Stimulated activated naive CD8-positive, alpha-beta T cell treated with anti-CD3 and anti-CD28 coated beads, Interleukin-15, amount 100 ng/mL, for 72 hours (primary cell): ENCODE results near the gene SMIM12.
A peak's percentile ranks its signal among the peaks of the same experiment; 100 is the strongest.

ENCODE experiments used
- ATAC-seq: fragments of 150-1000 bp; cut with Tn5 transposase; 2 replicates; pipeline ENCODE4 v1.10.0; 2021; ENCODE audit warnings: mild to moderate bottlenecking, moderate library complexity
- DNase-seq, 2 donors: peaks; one replicate each; pipeline ENCODE4 v3.0.0; 2021 to 2022
- H3K27ac Mint-ChIP-seq, 2 donors: one replicate each; pipeline ENCODE4 v1.8.0; 2022; ENCODE audit warnings: mild to moderate bottlenecking in 2 of 2, mixed read lengths in 2 of 2, moderate library complexity in 2 of 2
- H3K27me3 Mint-ChIP-seq: one replicate; pipeline ENCODE4 v1.8.0; 2022; ENCODE audit warnings: mixed read lengths
- H3K4me1 Mint-ChIP-seq: one replicate; pipeline ENCODE4 v1.8.0; 2022; ENCODE audit warnings: mild to moderate bottlenecking, mixed read lengths
- H3K4me3 Mint-ChIP-seq, 2 donors: one replicate each; pipeline ENCODE4 v1.8.0; 2022; ENCODE audit warnings: mild to moderate bottlenecking in 2 of 2, mixed read lengths in 2 of 2, moderate library complexity in 1 of 2
- H3K9me3 Mint-ChIP-seq, 2 donors: one replicate each; pipeline ENCODE4 v1.8.0; 2022; ENCODE audit warnings: mixed read lengths in 2 of 2

Gene SMIM12

DNA sequence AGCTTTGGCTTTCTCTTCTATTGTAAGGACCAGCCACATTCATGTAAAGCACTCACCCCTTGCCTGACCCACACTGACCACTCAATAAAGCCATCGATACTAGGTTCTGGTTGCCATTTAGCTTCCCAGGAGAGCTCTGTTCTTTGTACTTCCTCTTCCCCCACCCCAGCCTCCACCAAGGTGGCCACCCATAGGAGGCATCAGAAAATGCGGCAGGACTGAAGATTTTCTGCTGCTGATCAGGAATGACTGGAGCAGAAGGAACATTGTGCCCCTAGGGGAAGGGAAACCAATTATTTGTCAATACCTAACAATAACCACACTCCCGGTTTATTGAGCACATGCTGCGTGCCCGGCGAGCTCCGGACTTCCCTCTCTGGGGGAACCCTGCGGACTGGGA lies 5.2 kb upstream of the SMIM12 start:
- H3K9me3 Mint-ChIP-seq = no peaks in the 10 kb centered on the region
- H3K4me1 Mint-ChIP-seq = peaks cover 39% of the 10 kb centered on the region
- ATAC-seq (no peak), DNase-seq (no peak)
- no peaks in the 10 kb centered on the region for H3K27me3 Mint-ChIP-seq
- peak overlapping the region; percentile 69 to 72 for H3K27ac Mint-ChIP-seq
- H3K4me3 Mint-ChIP-seq = peak overlapping the region; percentile 76 to 80

DNA sequence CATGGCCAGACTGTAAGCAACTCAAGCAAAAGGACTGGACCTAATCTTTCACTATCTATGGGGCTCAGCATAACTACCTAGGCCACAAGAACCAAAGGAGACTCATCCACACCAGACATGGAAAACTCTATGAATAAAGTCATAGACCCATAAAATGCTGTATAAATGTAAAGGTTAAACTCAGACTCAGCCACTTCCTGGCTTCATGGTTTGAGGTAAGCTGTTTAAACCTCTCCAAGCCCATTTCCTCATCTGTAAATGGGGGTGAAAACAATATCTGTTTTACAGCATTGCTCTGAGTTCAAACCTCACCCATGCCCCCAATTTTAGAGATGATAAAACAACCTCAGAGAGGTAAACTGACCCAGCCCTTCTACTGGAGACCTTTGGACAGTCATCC lies 4.0 kb upstream of the SMIM12 start:
- peaks cover 47% of the 10 kb centered on the region for H3K4me1 Mint-ChIP-seq
- H3K4me3 Mint-ChIP-seq = peak overlapping the region; percentile 19 to 41
- no peaks in the 10 kb centered on the region for H3K9me3 Mint-ChIP-seq
- DNase-seq = no peak
- peak; percentile 2 for ATAC-seq
- peak overlapping the region in 1 of 2 donors; percentile 10 for H3K27ac Mint-ChIP-seq
- no peaks in the 10 kb centered on the region for H3K27me3 Mint-ChIP-seq

DNA sequence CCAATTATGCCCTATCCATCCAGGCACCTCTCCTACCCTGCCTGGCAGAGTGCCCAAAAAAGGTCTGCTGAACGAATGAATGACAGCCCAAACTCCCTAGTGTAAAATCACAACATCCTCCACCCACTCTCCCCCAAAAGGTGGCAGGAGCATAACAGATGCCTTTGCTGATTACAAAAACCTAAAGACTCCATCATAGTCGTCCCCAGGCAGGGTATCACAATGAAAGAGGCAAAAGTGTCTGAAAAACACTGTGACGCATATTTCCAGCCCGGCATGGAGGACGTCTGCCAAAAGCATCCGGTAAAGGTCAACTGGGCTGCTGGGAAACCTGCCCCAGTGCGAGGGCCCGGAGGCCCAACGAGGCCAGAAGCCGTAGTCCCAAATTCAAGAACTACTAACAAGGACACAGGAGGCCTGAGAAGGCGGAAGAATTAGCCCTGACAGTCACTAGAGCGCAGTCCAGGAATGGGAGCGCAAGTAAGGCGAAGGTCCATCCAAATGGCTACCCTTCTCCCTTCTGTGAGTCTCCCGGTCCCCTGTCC lies 576 bp downstream of the SMIM12 start:
- no peaks in the 10 kb centered on the region for H3K27me3 Mint-ChIP-seq
- DNase-seq (peak in 1 of 2 donors; percentile 51), ATAC-seq (peak; percentile 44)
- H3K4me3 Mint-ChIP-seq = peak overlapping the region; percentile 85 to 99
- peaks cover 58% of the 10 kb centered on the region for H3K4me1 Mint-ChIP-seq
- H3K9me3 Mint-ChIP-seq = no peaks in the 10 kb centered on the region
- H3K27ac Mint-ChIP-seq = peak overlapping the region; percentile 99

DNA sequence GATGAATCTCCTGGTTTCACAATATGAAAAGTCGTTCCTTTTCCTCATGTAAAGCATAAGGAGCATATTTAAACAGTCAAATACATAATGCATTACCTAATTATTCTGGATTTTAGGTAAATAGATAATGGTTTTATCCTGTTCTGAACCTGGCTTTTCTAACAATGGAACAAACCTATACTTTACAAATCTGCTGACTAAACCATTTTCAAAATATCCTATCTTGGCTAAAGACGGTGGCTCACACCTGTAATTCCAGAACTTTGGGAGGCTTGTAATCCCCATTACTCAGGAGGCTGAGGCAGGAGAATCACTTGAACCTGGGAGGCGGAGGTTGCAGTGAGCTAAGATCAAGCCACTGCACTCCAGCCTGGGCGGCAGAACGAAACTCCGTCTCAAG lies 2.9 kb downstream of the SMIM12 start:
- Mint-ChIP-seq H3K4me1 (peaks cover 53% of the 10 kb centered on the region), H3K27ac (no peak overlapping the region), H3K27me3 (no peaks in the 10 kb centered on the region), H3K9me3 (no peaks in the 10 kb centered on the region), H3K4me3 (no peak overlapping the region)
- ATAC-seq = no peak
- DNase-seq = no peak

DNA sequence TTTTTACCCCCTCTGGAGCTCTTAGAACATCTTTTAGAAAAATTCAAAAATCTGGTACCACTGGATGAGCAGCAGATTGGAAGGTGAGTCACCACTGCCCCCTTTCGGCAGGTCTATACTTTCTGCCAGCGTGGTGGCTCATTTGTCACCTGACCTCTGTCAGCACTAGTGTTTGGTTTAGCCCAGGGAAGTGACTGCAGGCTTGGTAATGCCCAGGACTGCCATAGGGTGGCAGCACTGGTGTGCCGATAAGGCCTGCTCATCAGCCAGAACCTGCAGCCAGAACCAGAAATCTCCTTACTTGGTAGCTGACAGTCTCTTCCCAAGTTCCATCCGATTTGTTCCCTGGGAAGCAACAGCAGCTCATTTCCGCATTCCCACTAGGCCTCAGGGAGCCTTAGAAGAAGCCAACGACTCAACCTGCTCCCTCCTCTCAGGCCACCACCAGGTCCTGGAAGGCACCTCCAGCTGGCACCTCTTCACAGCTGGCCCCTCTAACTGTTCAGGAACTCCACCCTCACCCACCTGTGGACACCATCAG lies 6.8 kb downstream of the SMIM12 start:
- Mint-ChIP-seq H3K27me3 (no peaks in the 10 kb centered on the region), H3K4me1 (peaks cover 51% of the 10 kb centered on the region), H3K4me3 (no peak overlapping the region), H3K27ac (no peak overlapping the region), H3K9me3 (no peaks in the 10 kb centered on the region)
- ATAC-seq (peak; percentile 100), DNase-seq (peak; percentile 88 to 93)

DNA sequence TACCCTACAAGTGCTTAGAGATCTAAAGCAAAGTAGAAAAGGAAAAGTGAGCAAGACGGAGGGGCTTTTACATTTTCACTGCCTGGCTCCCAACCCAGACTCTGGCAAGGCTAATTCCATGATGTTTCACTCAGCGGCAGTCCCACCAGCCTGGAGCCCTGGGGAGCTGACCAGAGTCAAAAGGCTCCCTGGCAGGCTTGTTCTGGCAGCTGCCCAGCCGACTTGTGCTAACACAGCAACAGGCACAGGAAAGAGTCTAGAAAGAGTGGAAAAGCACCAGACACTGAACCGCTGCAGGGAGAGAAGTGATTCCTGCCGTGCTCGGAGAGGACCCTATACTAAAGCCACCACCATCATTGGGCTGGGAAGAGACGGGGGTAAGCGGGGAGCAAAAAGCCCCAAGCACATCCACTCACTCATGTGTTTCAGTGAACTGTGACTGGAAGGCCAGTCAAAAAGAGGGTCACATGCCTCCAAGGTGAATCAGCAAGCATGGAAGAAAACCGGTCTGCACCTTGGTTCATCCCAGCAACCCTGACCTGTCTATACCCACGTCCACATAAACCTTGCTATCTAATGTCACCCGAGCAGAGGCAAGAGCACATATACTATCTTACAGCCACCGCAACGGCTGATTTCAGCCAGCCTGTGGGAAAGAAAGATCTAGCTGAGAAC lies 8.0 kb downstream of the SMIM12 start:
- no peak for DNase-seq
- Mint-ChIP-seq H3K9me3 (no peaks in the 10 kb centered on the region), H3K27ac (peak overlapping the region in 1 of 2 donors; percentile 31), H3K4me1 (peaks cover 40% of the 10 kb centered on the region), H3K27me3 (no peaks in the 10 kb centered on the region), H3K4me3 (no peak overlapping the region)
- ATAC-seq = no peak

DNA sequence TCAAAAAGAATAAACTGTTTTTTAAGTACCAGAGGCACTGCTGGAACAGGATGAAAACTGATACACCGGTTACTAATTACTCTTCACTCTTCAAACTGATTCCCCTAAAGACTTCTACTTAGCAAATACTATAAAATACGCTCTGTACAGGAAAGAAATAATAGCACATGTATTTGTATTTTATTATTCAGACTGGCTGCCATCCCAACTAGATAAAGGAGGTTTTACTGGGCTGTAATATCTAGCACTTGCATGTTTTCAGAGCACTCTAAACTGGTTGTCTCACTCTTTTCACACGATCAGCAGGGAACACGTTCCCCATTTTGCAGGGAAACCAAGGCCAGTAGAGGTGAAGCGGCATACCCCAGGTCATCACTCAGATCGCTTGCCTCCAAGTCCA lies 9.2 kb downstream of the SMIM12 start:
- ATAC-seq (no peak), DNase-seq (no peak)
- H3K4me1 Mint-ChIP-seq = peaks cover 34% of the 10 kb centered on the region
- no peaks in the 10 kb centered on the region for H3K9me3 Mint-ChIP-seq
- H3K27me3 Mint-ChIP-seq = no peaks in the 10 kb centered on the region
- no peak overlapping the region for H3K4me3 Mint-ChIP-seq
- no peak overlapping the region for H3K27ac Mint-ChIP-seq

DNA sequence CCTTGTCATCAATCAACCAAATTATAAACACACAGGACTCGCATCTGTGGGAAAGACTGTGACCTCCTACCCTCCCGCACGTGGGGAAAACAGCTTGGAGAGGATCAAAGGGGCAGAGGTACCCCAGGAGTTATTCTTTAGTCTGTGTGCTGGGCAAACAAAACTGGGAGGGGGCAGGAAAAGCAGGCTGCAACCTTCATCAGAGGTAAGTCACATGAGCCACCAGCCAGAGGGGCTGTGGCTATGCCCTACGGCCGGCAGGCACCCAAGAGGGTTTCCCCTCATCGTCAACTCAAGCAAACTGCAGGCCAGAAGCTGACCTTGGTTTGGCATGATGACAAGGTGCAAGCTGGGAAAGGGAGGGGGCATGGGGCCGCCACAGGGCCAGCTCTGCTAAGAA lies 12.5 kb downstream of the SMIM12 start:
- no peak overlapping the region for H3K4me3 Mint-ChIP-seq
- no peaks in the 10 kb centered on the region for H3K9me3 Mint-ChIP-seq
- H3K27ac Mint-ChIP-seq = peak overlapping the region in 1 of 2 donors; percentile 16
- peaks cover 32% of the 10 kb centered on the region for H3K4me1 Mint-ChIP-seq
- no peak for DNase-seq
- no peaks in the 10 kb centered on the region for H3K27me3 Mint-ChIP-seq
- ATAC-seq = no peak

DNA sequence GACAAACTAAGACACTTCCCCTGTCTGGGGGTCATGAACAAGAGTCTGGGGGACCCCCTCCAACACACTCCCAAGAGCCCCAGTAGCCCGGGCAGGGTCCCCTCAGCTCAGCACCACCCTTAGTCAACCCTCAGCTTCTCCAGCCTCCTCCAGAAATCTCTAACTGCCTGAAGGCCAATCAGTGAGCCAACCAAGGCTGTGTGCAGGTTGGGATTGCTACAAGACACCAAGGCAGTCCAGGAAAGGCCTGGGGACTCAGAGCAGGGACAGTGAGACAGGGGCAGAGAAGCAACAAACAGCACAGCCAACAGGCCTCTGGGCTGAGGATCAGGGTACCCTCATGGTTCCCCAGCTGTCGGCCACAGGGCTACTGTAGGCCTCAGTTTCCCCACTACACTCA lies 13.3 kb downstream of the SMIM12 start:
- ATAC-seq (no peak), DNase-seq (no peak)
- H3K27ac Mint-ChIP-seq = peak overlapping the region in 1 of 2 donors; percentile 59
- H3K4me1 Mint-ChIP-seq = peaks cover 28% of the 10 kb centered on the region
- no peaks in the 10 kb centered on the region for H3K27me3 Mint-ChIP-seq
- no peak overlapping the region for H3K4me3 Mint-ChIP-seq
- no peaks in the 10 kb centered on the region for H3K9me3 Mint-ChIP-seq

DNA sequence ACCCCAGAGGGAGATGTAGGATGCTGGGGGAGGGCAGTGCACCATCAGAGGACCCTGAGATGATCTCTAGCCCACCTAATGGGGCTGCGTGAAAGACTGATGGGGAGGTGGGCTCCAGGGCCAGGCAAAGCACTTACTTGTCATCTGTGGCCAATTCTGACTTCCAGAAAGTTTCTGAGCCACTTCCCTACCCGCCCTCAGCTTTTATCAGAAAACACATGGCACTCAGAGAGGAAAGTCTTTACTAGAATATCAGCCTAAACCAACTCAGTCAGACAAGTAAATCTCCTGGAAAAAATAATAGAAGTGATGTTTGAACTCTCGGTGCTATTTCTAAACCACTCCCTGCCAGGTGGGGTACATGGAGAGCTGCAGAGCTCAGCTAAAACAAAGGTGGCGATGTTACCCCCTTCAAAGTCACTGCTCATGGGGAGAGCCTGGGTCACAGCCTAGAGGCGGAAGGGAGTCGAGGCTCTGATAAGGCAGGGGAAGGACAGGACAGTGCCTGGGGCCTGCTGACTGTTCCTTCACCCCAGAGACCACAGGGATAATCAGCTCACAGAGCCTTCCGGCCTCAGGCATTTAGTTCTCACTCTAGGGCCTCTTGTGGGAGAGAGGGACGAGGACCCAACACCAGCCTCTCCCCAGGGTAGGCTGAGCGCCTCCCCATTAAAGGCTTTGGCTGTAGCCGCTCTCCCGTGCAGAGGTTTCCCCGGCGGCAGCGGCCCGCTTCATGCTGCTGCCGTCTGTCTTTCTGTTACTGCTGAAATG lies 14.2 kb downstream of the SMIM12 start:
- H3K4me1 Mint-ChIP-seq = peaks cover 21% of the 10 kb centered on the region
- no peaks in the 10 kb centered on the region for H3K27me3 Mint-ChIP-seq
- ATAC-seq (no peak), DNase-seq (no peak)
- no peaks in the 10 kb centered on the region for H3K9me3 Mint-ChIP-seq
- no peak overlapping the region for H3K4me3 Mint-ChIP-seq
- peak overlapping the region in 1 of 2 donors; percentile 70 for H3K27ac Mint-ChIP-seq

DNA sequence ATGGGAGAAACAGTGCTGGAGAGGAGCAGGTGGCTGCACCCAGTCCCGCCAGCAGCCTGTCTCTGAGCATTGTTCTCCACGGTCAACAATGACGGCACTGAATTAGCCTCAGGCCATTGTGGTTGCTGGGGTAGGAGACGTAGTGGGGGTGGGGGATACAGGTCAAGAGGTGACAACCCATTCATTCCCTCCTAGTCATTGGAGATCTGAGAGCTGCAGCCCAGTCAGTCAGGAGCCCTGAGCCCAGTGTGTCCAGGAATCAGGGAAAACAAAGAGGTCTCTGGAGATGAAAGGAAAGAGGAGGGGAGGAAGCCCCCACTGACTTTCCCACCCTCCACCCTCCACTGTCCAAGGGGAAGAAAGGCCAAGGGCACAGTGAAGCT lies 15.3 kb downstream of the SMIM12 start:
- peak overlapping the region in 1 of 2 donors; percentile 77 for H3K27ac Mint-ChIP-seq
- no peaks in the 10 kb centered on the region for H3K27me3 Mint-ChIP-seq
- no peaks in the 10 kb centered on the region for H3K9me3 Mint-ChIP-seq
- DNase-seq (no peak), ATAC-seq (no peak)
- no peak overlapping the region for H3K4me3 Mint-ChIP-seq
- peaks cover 18% of the 10 kb centered on the region for H3K4me1 Mint-ChIP-seq

DNA sequence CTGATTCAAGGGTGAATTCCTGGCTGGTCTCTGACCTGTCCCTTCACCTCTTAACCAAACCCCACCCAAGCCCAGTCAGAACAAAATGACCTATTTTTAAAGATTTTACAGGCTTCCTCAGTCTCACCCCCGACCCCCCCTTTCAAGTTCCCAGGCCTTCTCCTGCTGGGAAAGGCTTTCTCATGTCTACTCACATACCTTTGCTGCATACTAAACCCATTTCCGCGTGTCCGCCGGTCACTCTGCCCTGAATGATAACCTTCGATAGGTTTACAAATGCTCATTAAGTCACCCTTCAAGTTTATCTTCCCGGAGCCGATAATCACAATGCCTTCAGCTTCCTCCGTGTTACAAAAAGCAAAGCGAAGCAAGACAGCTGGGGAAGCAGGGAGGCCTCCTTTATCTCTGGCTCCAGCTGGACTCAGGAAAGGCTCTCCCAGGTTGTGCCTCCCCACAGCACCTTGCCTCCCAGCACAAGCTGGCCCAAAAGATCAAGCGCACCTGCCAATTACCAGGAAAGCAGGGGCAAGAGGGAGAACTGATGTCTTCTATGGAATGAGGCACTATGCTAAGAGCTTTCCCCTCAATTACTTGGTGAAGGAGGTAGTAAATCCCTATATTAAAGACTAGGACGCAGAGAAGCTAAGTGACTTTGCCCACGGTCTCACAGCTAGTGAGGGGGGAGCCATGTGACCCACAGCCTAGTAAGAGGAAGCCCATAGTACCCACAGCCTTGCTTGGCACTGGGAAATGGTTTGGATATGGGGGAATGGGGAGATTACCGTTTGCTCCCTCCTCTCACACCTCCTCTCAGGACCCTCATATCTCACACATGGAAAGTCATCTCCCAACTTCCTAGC lies 15.9 kb downstream of the SMIM12 start:
- Mint-ChIP-seq H3K9me3 (no peaks in the 10 kb centered on the region), H3K4me3 (no peak overlapping the region), H3K27me3 (no peaks in the 10 kb centered on the region), H3K27ac (peak overlapping the region; percentile 65 to 77), H3K4me1 (peaks cover 14% of the 10 kb centered on the region)
- ATAC-seq (no peak), DNase-seq (no peak)

DNA sequence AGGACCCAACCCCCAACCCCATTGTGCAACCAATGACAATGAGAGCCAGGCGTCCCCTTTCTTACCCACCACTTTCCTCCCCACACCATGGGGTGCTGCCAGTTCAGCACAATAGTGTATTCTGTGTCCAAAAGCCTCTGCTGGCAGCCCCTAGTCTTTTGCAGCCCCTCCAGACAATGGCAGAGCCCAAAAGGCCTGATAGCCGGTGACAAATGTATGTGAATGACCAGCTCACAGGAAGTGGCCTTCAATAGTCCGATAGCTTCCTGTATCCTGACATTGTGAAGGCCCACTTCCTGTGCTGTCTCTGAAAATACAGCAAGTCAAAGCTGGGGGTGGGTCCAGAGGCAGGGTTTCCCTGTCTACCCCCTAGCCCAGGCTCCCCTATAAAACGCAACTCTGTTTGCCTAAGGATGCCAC lies 16.6 kb downstream of the SMIM12 start:
- Mint-ChIP-seq H3K9me3 (no peaks in the 10 kb centered on the region), H3K27ac (peak overlapping the region; percentile 25 to 65)

DNA sequence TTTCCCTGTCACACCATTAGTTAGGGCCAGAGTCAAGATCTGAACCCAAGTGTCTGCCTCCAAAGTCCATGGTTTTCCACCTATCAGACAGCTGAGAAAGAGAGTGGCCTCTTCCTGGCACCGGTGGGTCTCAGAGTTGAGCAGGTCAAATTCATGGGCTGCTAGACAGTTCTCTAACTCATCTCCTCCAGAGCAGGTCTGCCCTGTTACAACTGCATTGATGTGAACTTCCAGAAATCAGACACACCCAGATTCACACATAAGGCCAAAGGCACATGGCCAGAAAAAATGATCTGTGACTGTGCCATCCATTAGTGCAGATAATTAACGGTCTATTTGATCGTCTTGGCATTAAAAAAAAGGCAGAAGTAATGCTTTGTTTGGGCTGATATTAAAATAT lies 17.5 kb downstream of the SMIM12 start:
- H3K27me3 Mint-ChIP-seq = no peaks in the 10 kb centered on the region
- no peak for ATAC-seq
- H3K4me3 Mint-ChIP-seq = no peak overlapping the region
- H3K27ac Mint-ChIP-seq = no peak overlapping the region
- H3K9me3 Mint-ChIP-seq = no peaks in the 10 kb centered on the region
- DNase-seq = no peak
- H3K4me1 Mint-ChIP-seq = peaks cover 9% of the 10 kb centered on the region

More for the DNA sequence above, 16.6 kb downstream of the SMIM12 start:
- no peaks in the 10 kb centered on the region for H3K27me3 Mint-ChIP-seq
- H3K4me3 Mint-ChIP-seq = no peak overlapping the region
- ATAC-seq = no peak
- no peak for DNase-seq
- peaks cover 9% of the 10 kb centered on the region for H3K4me1 Mint-ChIP-seq

DNA sequence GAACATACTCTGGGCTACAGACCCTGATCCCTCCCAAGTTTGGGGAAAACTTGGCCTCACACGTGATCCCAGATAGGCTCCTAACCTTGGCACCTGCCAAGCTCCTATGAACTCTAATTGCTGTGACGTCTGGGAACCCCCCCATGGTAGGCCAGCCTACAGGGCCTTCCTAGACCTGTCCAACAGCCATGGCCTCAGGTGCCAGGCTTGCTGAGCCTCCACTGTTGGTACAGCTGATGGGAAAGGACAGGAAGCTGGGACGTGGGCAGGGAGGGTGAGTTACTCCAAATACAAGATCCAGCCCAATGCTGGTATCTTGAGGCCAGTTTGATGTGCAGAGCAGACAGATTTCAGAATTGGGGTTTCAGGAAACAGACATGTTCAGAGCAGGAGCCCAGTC lies 19.1 kb downstream of the SMIM12 start:
- peak overlapping the region in 1 of 2 donors; percentile 46 for H3K27ac Mint-ChIP-seq
- H3K4me1 Mint-ChIP-seq = peaks cover 9% of the 10 kb centered on the region
- ATAC-seq = no peak
- H3K4me3 Mint-ChIP-seq = no peak overlapping the region
- H3K27me3 Mint-ChIP-seq = no peaks in the 10 kb centered on the region
- no peak for DNase-seq
- no peaks in the 10 kb centered on the region for H3K9me3 Mint-ChIP-seq
